NCI-H128 (cell line): Measurements from ENCODE around the gene GRIA2.

Experiments
- DNase-seq: peaks from one replicate; lab custom pipeline; 2025; ENCODE audit not compliant: unreplicated experiment; lab: John Stamatoyannopoulos, UW

Gene GRIA2

DNA sequence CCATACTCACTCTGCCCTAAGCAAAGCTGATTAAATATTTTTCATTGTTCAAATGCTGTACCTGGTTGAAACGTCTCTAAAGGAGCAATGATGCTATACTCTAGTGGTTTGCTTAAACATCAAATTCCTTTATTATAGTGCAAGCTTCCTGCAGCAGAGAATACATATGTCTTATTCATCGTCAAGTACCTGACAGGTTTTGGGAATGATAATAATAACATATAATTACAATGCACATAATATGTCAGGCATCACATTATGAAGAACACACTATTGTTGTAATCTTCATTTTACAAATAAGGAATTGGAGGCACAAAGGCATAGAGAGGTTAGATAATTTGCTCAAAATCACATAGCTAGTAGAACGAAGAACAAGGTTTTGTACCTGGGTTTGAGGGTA is 151.6 kb downstream of the GRIA2 start:
- DNase-seq = no peak

- no peak for DNase-seq
These were observed 152.0 kb downstream of the GRIA2 start for GRCh38 chr4:157372567-157372966.

- DNase-seq = no peak
These were observed 169.2 kb downstream of the GRIA2 start for GRCh38 chr4:157389741-157390140.

- DNase-seq = no peak
These were observed 184.5 kb downstream of the GRIA2 start for GRCh38 chr4:157405070-157405469.
